Liver (tissue), 3 donors: Measurements from ENCODE around the gene ENOX1.

ENCODE experiments used
- EGR1 ChIP-seq, 2 donors: IDR thresholded peaks; 2 replicates each; pipeline ENCODE4 v1.6.1; 2016 to 2018; ENCODE audit warnings: antibody characterized with exemption in 2 of 2, low read depth in 2 of 2
- GABPA ChIP-seq, 2 donors: IDR thresholded peaks in 1 of 2; conservative IDR thresholded peaks in 1 of 2; 2 replicates each; pipeline ENCODE4 v1.6.1; 2016; ENCODE audit warnings: antibody characterized with exemption in 2 of 2, mild to moderate bottlenecking in 1 of 2, moderate library complexity in 1 of 2
- HNF4G ChIP-seq: IDR thresholded peaks from 2 replicates; pipeline ENCODE4 v1.6.1; 2016; ENCODE audit warnings: antibody characterized with exemption
- JUND ChIP-seq, 2 donors: IDR thresholded peaks; 2 replicates each; pipeline ENCODE4 v1.6.1; 2016; ENCODE audit warnings: antibody characterized with exemption in 2 of 2
- RAD21 ChIP-seq, 2 donors: IDR thresholded peaks; 2 replicates each; pipeline ENCODE4 v1.6.1; 2016; ENCODE audit warnings: antibody characterized with exemption in 2 of 2, mild to moderate bottlenecking in 2 of 2
- TAF1 ChIP-seq: conservative IDR thresholded peaks from 2 replicates; pipeline ENCODE4 v1.6.1; 2016; ENCODE audit warnings: antibody characterized with exemption, mild to moderate bottlenecking
- YY1 ChIP-seq: IDR thresholded peaks from 2 replicates; pipeline ENCODE4 v1.6.1; 2016; ENCODE audit warnings: antibody characterized with exemption, mild to moderate bottlenecking
- TF ChIP-seq, protein P1 (sequence below): IDR thresholded peaks from 2 replicates; pipeline ENCODE4 v1.6.1; 2016; ENCODE audit warnings: antibody characterized with exemption
- TF ChIP-seq, protein P2 (sequence below): fragments of 150-350 bp; IDR thresholded peaks from 2 replicates; pipeline ENCODE4 v1.5.1; 2017; ENCODE audit warnings: improper control_type of control experiment, low read depth, low read length; ENCODE audit not compliant: missing input control
- TF ChIP-seq, protein P3 (sequence below): IDR thresholded peaks from 2 replicates; pipeline ENCODE4 v1.6.1; 2016; ENCODE audit warnings: antibody characterized with exemption, mild to moderate bottlenecking
- TF ChIP-seq, protein P4 (sequence below): IDR thresholded peaks from 2 replicates; pipeline ENCODE4 v1.6.1; 2016; ENCODE audit warnings: antibody characterized with exemption
- donor health status: healthy.
- donor health status: healthy.

DNA sequence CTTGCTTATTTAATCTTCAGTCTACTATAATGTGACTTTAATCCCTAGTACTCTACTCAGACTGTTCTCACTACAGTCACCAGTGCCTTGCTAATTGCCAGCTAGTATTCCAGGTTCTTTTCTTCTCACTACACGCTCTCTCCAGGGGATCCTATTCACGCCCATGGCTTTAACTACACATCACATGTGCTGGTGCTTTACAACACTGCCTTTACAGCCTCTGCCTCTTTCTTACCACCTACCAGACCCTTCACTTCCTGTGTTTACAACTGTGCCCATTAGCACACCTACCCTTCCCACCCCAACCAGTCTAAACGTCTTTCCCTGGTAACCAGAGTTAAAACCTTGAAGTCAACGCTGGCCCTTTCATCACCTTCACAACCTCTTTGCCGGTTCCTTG lies 513.9 kb downstream of the ENOX1 start:
- TF ChIP-seq, protein P1, sequence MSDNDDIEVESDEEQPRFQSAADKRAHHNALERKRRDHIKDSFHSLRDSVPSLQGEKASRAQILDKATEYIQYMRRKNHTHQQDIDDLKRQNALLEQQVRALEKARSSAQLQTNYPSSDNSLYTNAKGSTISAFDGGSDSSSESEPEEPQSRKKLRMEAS, result no peak
- TF ChIP-seq, protein P2, sequence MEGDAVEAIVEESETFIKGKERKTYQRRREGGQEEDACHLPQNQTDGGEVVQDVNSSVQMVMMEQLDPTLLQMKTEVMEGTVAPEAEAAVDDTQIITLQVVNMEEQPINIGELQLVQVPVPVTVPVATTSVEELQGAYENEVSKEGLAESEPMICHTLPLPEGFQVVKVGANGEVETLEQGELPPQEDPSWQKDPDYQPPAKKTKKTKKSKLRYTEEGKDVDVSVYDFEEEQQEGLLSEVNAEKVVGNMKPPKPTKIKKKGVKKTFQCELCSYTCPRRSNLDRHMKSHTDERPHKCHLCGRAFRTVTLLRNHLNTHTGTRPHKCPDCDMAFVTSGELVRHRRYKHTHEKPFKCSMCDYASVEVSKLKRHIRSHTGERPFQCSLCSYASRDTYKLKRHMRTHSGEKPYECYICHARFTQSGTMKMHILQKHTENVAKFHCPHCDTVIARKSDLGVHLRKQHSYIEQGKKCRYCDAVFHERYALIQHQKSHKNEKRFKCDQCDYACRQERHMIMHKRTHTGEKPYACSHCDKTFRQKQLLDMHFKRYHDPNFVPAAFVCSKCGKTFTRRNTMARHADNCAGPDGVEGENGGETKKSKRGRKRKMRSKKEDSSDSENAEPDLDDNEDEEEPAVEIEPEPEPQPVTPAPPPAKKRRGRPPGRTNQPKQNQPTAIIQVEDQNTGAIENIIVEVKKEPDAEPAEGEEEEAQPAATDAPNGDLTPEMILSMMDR, result no peak
- TF ChIP-seq, protein P3, sequence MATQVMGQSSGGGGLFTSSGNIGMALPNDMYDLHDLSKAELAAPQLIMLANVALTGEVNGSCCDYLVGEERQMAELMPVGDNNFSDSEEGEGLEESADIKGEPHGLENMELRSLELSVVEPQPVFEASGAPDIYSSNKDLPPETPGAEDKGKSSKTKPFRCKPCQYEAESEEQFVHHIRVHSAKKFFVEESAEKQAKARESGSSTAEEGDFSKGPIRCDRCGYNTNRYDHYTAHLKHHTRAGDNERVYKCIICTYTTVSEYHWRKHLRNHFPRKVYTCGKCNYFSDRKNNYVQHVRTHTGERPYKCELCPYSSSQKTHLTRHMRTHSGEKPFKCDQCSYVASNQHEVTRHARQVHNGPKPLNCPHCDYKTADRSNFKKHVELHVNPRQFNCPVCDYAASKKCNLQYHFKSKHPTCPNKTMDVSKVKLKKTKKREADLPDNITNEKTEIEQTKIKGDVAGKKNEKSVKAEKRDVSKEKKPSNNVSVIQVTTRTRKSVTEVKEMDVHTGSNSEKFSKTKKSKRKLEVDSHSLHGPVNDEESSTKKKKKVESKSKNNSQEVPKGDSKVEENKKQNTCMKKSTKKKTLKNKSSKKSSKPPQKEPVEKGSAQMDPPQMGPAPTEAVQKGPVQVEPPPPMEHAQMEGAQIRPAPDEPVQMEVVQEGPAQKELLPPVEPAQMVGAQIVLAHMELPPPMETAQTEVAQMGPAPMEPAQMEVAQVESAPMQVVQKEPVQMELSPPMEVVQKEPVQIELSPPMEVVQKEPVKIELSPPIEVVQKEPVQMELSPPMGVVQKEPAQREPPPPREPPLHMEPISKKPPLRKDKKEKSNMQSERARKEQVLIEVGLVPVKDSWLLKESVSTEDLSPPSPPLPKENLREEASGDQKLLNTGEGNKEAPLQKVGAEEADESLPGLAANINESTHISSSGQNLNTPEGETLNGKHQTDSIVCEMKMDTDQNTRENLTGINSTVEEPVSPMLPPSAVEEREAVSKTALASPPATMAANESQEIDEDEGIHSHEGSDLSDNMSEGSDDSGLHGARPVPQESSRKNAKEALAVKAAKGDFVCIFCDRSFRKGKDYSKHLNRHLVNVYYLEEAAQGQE, result no peak
- no peak for TF ChIP-seq GABPA (IDR thresholded peaks at IDR 0.05 in 1 of 2, conservative IDR thresholded peaks at IDR 0.05 in 1 of 2)
- no peak for TF ChIP-seq TAF1
- TF ChIP-seq YY1, result no peak
- TF ChIP-seq RAD21 (IDR thresholded peaks at IDR 0.05), result no peak
- no peak for TF ChIP-seq HNF4G
- TF ChIP-seq, protein P4, sequence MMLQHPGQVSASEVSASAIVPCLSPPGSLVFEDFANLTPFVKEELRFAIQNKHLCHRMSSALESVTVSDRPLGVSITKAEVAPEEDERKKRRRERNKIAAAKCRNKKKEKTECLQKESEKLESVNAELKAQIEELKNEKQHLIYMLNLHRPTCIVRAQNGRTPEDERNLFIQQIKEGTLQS, result no peak
- TF ChIP-seq JUND (IDR thresholded peaks at IDR 0.05), result no peak
- TF ChIP-seq EGR1 (IDR thresholded peaks at IDR 0.05; ENCODE audit: low read depth in 2 of 2), result no peak
